AG09319 (cell line): ENCODE results near the gene CYP17A1.
A peak's percentile ranks its signal among the peaks of the same experiment; 100 is the strongest.

Experiments
- DNase-seq: peaks from one replicate; pipeline ENCODE4 v3.0.0-alpha.2; 2010; ENCODE audit warnings: low read depth; ENCODE audit errors: extremely low read depth
- TF ChIP-seq, protein P1 (sequence below): IDR thresholded peaks from 2 replicates; pipeline ENCODE4 v1.5.1; 2011; ENCODE audit warnings: low read depth, mild to moderate bottlenecking, inconsistent platforms, low read length, moderate library complexity

The CYP17A1 gene

DNA sequence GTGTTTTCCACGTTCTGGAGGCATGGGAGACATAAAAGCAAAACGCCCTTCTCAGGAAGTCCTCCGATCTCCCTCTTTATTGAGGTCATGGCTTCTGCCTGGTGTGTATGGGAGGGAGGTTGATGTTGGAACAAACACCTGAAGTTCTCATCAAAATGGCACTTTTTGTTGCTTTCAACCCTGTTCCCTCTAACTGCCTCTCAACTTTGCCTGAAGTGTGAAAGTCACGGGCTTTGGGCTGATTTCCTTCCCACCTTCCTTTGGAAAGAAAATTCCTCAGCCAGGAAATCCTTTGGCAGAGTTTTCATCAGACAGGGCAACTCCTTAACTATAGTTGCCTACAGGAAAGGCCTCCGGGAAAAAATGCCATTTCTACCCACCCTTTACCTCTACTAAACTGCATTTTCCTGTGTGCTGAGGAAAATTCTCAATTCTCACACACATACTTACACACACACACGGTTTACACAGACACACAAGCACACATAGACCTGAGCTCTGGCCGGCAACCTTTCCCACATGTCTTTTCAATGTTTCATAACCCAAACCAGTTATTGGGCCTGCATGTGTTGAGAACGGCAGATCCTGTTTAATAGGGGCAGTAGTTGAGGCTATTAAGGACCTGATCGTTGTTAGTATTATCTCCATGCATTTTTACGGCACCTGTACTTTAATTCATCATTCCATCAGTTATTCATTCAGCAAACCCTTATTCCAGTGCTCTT is 36.4 kb downstream of the CYP17A1 start:
- TF ChIP-seq, protein P1, sequence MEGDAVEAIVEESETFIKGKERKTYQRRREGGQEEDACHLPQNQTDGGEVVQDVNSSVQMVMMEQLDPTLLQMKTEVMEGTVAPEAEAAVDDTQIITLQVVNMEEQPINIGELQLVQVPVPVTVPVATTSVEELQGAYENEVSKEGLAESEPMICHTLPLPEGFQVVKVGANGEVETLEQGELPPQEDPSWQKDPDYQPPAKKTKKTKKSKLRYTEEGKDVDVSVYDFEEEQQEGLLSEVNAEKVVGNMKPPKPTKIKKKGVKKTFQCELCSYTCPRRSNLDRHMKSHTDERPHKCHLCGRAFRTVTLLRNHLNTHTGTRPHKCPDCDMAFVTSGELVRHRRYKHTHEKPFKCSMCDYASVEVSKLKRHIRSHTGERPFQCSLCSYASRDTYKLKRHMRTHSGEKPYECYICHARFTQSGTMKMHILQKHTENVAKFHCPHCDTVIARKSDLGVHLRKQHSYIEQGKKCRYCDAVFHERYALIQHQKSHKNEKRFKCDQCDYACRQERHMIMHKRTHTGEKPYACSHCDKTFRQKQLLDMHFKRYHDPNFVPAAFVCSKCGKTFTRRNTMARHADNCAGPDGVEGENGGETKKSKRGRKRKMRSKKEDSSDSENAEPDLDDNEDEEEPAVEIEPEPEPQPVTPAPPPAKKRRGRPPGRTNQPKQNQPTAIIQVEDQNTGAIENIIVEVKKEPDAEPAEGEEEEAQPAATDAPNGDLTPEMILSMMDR, result no peak
- DNase-seq, result no peak

DNA sequence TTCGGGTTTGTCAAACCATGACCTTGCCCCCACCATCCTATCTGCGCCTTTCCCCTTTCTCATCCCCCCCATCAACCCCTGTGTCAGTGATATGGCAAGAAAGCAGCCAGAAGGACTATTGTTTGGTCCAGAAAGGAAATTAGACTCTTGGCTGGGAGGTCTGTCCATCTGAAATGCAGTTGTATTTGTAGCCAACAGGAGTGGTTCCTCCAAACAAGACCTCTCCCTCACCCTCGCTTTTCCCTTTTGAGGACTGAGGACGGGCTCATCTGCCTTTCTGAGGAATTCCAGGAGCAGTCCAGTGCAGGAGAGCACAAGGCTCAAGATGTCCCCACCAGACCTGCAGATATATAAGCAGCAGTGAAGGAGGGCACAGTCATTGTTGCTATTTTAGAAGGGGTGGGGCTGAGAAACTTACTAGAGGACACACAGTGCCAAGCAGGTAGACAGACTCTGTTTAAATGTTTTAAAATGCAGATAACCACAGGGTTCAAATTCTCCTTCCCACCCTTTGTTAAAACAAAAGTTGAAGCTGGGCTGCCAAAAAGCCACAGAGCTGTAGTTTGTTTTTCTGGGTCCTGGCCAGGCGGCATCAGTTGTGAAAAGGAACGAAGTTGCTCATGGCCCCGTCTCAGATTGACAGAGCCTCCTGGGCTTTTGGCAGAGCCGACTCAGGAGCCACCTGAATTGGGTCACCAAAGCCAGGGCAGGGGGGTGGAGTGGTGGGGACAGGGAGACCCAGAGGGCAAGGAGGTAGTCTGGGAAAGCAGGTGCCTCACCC is 37.3 kb downstream of the CYP17A1 start:
- DNase-seq, result no peak
- TF ChIP-seq, protein P1, result no peak

DNA sequence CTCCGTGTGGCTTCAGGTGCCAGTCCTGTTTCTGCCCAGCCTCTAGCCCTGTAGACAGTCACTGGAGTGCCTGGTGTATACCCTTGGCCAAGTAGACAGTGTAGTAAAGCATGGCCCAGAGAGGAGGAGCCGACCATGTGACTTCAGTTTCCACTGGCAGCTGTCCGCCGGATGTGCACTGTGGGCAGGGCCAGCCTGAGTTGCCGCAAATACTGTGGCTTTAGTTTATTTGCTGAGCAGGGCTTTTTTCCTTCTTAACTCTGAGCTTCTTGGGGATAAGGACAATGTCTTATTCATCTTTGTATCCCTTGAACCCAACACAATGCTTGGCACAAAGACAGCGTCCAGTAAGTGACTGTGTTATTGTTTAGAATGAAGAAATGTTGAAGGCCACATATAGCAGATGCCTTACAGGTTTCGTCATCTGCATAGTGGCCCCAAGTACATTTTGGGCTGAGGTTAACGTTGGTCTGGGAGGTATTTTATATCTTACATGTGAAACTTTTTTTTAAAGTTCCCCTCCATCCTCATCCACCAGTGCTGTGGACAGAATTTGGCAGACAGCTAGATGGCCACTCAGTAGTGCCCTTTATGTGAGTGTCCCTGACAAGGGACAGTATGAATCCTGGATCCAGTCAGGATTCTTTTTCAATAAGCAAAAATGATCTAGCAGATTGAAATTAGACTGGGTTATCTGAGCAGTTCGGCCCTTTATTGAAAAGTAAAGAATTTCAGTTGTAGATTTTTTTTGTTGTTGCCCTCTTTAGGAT is 40.6 kb downstream of the CYP17A1 start:
- TF ChIP-seq, protein P1, result no peak
- no peak for DNase-seq

DNA sequence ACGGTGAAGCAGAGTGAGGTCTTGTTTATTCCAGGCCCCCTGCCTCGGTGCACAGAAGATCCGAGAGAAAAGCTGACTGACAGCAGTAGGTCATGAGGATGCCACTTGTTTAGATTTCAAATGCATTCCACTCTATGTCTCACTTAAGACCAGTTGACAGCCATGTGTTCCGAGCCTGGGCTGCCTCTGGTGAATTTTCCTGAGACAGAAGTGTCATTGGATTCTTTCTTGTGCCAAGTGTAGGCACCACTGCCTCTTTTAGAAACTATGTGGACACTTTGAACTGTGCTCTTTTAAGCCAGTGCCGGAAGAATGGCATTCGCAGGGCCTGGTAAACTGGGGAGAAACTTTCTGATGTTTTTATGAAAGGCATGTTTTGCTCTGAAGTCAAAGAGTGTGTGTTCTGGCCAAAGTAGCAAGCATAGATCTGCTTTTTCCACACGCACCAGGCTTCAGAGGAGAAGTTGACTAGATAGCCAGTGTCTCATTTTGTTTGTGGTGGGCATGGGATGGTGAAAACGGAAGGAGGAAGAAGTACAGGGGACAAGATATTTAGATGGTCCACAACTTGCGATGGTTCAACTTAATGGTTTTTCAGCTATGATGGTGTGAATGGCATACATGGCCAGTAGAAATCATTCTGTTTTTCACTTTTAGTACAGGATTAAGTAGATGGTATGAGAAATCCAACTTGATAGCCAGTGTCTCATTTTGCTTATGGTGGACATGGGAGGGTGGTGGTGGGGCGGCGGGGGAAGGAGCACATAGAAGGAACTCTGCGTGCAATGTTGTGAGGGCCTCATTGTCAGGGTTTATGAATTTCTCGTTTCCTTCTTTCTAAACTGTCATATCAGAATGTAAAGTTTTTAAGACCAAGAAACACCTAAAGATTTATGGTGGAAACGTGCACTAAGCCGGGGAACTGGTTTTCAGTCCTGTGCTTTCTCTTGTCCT is 41.5 kb downstream of the CYP17A1 start:
- DNase-seq, result no peak
- TF ChIP-seq, protein P1, result no peak

DNA sequence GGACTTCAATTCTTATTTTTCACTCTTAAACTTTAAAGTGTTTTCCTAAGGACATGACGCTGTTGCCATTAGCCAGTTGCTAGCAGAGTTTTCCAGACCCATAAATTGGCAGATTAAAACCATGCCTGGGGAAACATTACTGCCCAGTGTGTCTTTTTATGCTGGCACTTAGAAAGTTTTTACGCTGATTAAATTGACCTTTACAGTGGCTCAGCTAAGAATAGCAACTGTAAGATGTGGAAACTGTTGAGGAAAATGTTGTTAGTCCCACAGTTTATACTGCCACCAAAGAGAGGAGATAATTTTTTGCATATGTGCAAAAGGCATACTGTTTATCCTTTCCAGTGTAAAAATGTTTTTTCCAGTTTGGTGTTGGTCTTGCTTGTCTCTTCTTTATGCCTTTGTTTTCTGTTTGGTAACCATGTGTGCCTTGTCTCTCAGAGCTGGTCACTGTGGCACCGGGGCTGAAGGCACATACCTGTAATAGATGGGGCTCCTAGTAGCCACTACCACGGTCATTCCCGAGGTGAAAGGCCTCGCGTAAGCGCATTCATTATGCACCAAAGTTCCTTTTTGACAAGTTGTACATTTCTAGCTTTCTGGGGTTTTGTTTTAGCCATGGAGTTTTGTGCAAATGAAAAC is 45.3 kb downstream of the CYP17A1 start:
- peak; percentile 77 for DNase-seq
- TF ChIP-seq, protein P1, result no peak

DNA sequence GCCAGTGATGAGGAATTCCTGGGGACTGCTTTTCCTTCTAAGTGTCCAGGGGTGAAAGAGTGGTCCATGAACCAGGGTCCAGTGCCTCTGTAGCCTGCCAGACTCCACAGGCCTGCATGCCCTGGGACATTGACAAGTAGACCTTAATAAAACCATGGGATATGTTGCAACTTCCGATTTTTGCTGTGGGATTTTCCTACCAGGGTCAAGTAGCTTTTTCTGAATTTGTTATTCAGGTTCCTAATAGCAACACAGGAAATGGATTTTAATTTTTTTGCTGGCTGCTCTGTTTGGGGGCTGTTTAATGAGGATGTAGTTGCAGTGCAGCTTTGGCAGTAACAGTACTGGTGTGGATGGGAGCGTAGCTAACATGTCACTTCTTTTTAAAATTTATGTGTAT is 51.4 kb downstream of the CYP17A1 start:
- DNase-seq, result no peak
- TF ChIP-seq, protein P1, result no peak
